Body of pancreas (tissue), 4 donors: ENCODE results near the gene ALKAL2. TPM values are rescaled to one million over a fixed set of nuclear protein-coding genes. Genes with fewer than 3 reads are reported as not detected.

Source experiments
- ATAC-seq: fragments of 150-250 bp; one replicate; pipeline ENCODE4 v1.9.1; 2016
- DNase-seq, 4 donors: peaks; one replicate each; pipeline ENCODE4 v3.0.0-alpha.2; 2019
- H3K27ac ChIP-seq, 4 donors: fragments of 200-600 bp; sonication (generic); 1 replicate in 3 of 4; 2 replicates in 1 of 4; pipeline versions ENCODE4 v1.5.1 to v1.6.1; 2016 to 2019; ENCODE audit warnings: mild to moderate bottlenecking in 1 of 4, mixed read lengths in 1 of 4, moderate library complexity in 1 of 4
- H3K27me3 ChIP-seq, 2 donors: fragments of 200-600 bp; sonication (generic); one replicate each; pipeline ENCODE4 v1.6.0; 2016; ENCODE audit warnings: mild to moderate bottlenecking in 1 of 2
- H3K36me3 ChIP-seq, 2 donors: fragments of 200-600 bp; sonication (generic); replicated peaks in 1 of 2; 2 replicates each; pipeline ENCODE4 v1.5.1; 2016; ENCODE audit warnings: low read depth in 2 of 2; ENCODE audit not compliant: insufficient read depth in 1 of 2
- H3K4me1 ChIP-seq: fragments of 200-600 bp; sonication (generic); one replicate; pipeline ENCODE4 v1.6.0; 2016
- H3K4me3 ChIP-seq, 2 donors: fragments of 200-600 bp; sonication (generic); 1 replicate in 1 of 2; 2 replicates in 1 of 2; pipeline ENCODE4 v1.5.1; 2016 to 2019
- H3K9me3 ChIP-seq, 3 donors: fragments of 200-600 bp; sonication (generic); 1 replicate in 2 of 3; 2 replicates in 1 of 3; pipeline ENCODE4 v1.5.1; 2016
- POLR2A ChIP-seq, 3 donors: fragments of 450-650 bp; IDR thresholded peaks; one replicate each; pipeline ENCODE4 v1.6.1; 2016; ENCODE audit warnings: antibody characterized with exemption in 3 of 3, mild to moderate bottlenecking in 2 of 3
- WGBS, 2 donors: methylation state at CpG; one replicate each; pipeline ENCODE4 v1.1.5; 2017; 5-methylcytosine and 5-hydroxymethylcytosine counted together
- intact Hi-C: fragments of 100-400 bp; cut with DNase I; formaldehyde crosslinking; loops from one replicate; pipeline ENCODE4 v1.15.1; 2023
- total RNA-seq, 2 donors: library from RNA; depleted of rRNA; stranded (reverse); fragments of >200 nt; gene quantifications; one replicate each; pipeline ENCODE4 v1.1.0, GENCODE V29; 2016
- TF ChIP-seq, protein P1 (sequence below), 7 experiments: fragments of 450-650 bp in 4 of 7; fragments of 200-600 bp in 3 of 7; sonication (generic) in 3 of 7; IDR thresholded peaks; one replicate each; pipeline ENCODE4 v1.5.1; 2016 to 2019; ENCODE audit warnings: antibody characterized with exemption in 7 of 7

ALKAL2 gene
- total RNA-seq, 2 donors from 2014 or later: 56.6 to 104 TPM

DNA sequence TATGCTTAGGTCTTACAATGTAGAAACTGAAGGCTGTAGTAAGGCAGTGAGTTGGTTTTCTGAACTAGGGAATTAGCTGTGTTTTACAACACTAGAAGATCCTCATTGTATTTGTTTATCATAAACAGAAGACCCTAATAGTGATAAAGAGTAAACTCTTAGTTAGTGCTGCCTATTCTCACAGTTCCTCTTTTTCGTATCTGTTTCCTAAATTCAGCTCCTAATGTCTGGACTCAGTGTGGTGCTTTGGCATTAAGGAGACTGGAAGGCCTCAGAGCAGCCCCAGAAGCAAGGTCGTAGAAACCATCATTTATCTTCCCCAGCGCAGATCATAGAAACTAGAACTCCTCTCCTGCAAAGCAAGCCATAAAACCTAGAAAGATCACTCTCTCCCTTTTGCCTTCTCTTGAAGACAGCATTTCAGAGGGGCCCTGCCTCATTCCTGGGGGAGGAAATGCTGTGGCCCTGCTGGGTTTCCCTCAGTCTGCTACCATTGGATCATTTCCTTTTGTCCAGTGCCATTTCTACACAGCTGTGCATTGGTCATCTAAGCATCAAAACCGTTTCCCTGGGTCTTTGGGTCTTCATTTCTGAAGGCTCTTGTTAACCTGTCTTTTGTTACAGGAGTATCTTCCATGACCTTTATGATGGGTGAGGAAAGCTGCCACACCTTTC, 18.4 kb downstream of the ALKAL2 start:
- Histone ChIP-seq H3K36me3 (no peaks in the 10 kb centered on the region), H3K9me3 (no peaks in the 10 kb centered on the region), H3K4me1 (peaks cover 70% of the 10 kb centered on the region), H3K4me3 (no peak overlapping the region), H3K27ac (no peak overlapping the region), H3K27me3 (no peaks in the 10 kb centered on the region)
- DNase-seq (no peak), ATAC-seq (no peak)
- TF ChIP-seq POLR2A (IDR thresholded peaks at IDR 0.05): no peak
- TF ChIP-seq, protein P1, sequence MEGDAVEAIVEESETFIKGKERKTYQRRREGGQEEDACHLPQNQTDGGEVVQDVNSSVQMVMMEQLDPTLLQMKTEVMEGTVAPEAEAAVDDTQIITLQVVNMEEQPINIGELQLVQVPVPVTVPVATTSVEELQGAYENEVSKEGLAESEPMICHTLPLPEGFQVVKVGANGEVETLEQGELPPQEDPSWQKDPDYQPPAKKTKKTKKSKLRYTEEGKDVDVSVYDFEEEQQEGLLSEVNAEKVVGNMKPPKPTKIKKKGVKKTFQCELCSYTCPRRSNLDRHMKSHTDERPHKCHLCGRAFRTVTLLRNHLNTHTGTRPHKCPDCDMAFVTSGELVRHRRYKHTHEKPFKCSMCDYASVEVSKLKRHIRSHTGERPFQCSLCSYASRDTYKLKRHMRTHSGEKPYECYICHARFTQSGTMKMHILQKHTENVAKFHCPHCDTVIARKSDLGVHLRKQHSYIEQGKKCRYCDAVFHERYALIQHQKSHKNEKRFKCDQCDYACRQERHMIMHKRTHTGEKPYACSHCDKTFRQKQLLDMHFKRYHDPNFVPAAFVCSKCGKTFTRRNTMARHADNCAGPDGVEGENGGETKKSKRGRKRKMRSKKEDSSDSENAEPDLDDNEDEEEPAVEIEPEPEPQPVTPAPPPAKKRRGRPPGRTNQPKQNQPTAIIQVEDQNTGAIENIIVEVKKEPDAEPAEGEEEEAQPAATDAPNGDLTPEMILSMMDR (IDR thresholded peaks at IDR 0.05): no peak
- WGBS, 2 donors: 54 to 56% methylated on average over 4 of the region's 4 CpGs
- intact Hi-C loops: no loop called here

- TF ChIP-seq POLR2A (IDR thresholded peaks at IDR 0.05): no peak
- TF ChIP-seq, protein P1 (IDR thresholded peaks at IDR 0.05): no peak
- ATAC-seq: no peak
- intact Hi-C loops: no loop called here
- Histone ChIP-seq H3K4me1 (peaks cover 63% of the 10 kb centered on the region), H3K27me3 (no peaks in the 10 kb centered on the region), H3K9me3 (no peaks in the 10 kb centered on the region), H3K4me3 (no peak overlapping the region), H3K27ac (no peak overlapping the region), H3K36me3 (no peaks in the 10 kb centered on the region)
- DNase-seq: no peak
Measured at GRCh38 chr2:268323-268722, 19.6 kb downstream of the ALKAL2 start.

DNA sequence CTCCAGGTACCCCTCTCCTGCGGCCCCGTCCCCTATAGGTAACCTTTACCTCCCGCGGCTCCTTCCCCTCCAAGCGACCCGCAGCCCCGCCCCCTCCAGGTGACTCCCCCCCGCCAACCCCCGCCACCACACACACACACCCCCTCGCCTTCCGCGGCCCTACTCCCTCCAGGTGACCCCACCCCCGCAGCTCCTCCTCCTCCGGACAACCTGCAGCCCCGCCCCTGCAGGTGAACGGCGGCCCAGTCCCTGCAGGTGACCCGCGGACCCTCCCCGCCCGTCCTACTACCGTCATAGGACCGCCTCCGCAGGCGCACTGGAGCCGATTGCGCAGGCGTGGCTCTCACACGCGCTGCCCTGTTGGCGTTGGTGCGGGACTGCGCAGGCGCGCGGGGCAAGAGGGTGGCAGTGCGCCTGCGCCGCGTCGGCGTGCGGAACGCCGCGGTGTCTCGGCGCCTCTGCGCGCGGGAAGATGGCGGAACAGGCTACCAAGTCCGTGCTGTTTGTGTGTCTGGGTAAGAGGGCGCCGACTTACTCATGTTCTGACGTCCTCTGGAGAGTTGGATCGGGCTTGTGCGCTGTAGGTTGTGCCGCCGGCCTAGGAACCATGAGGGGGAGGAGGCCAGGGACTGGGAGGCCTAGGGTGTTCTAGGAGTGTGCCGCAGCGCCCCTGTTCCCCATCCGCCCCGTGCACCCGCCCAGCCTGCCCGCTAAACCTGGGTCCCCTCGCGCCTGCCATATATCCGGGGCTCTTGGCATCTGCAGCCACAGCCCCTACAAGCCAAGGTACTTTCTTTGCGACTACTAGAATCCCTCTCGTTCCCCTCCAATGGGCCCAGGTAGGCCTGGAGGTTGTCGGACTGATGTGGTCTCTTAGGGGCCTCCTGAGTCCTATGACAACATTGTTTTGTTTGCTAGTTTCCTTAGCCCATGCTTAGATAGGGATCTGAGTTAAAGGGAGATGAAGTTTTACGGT, 23.1 kb downstream of the ALKAL2 start, which contains the start of gene ACP1:
Gene ACP1 (plus strand): TSS at position 455 of the 976 bp plus-strand sequence. CDS start 18 bp downstream, at position 473.
- Histone ChIP-seq H3K9me3 (no peaks in the 10 kb centered on the region), H3K27me3 (no peaks in the 10 kb centered on the region), H3K27ac (peak within 1 kb of the TSS; percentile 96 to 99 (median 98)), H3K4me1 (peaks cover 61% of the 10 kb centered on the region), H3K4me3 (peak within 1 kb of the TSS; percentile 45 to 55), H3K36me3 (no peaks in the 10 kb centered on the region)
- ATAC-seq: peak; percentile 94
- intact Hi-C loops: no loop called here
- DNase-seq: peak; percentile 99 to 100 (median 100)
- WGBS, 2 donors: 0% methylated on average over 7 to 68 of the region's 73 CpGs
- TF ChIP-seq, protein P1 (IDR thresholded peaks at IDR 0.05): no peak
- TF ChIP-seq POLR2A (IDR thresholded peaks at IDR 0.05): peak; percentile 81 to 94 (median 89)

DNA sequence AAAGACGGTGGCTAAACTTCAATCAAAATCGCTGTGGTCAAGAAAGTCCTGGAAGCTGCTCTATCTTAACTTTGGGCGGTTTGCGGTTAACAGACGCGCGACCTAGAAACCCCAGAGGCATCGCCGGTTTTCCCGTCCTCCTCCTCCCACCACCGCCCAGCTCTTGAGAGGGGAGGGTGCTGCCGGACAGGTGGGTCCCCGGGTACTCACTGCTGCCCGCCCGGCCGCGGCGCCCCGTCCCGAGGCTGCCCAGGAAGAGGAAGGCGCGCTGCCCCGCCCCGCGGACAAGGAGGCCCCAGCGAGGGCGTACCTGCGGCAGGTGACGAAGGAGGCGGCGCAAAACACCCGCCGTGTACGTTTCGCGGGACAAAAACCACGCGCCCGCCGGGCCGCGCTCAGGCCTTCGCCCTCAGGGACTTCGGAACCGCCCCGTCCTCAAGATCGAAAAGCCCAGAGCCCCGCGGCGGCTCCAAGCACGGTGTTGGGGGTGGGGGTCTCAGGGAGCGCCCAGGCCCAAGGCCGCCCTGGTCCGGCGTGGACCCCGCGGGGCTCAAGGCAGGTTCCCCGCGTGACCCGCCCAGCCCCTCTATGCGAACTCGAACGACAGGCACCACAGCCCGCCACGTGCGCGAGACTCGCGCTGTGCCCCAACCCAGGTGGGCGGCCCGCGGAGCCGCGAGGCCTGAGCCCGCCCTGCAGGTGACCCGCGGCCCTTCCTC, 24.0 kb downstream of the ALKAL2 start, which contains the start of gene SH3YL1:
Gene SH3YL1 (minus strand): TSS at position 259 of the 719 bp plus-strand sequence. CDS start 48 bp downstream, at position 211.
- Histone ChIP-seq H3K27me3 (no peaks in the 10 kb centered on the region), H3K4me3 (peak within 1 kb of the TSS; percentile 45 to 55), H3K36me3 (no peaks in the 10 kb centered on the region), H3K4me1 (peaks cover 54% of the 10 kb centered on the region), H3K27ac (peak within 1 kb of the TSS; percentile 96 to 99 (median 98)), H3K9me3 (no peaks in the 10 kb centered on the region)
- ATAC-seq (peak; percentile 68), DNase-seq (peak; percentile 86 to 90 (median 88))
- intact Hi-C loops: no loop called here
- WGBS, 2 donors: 1% methylated on average over 29 to 66 of the region's 77 CpGs
- peak; percentile 60 to 93 (median 89) for TF ChIP-seq POLR2A (IDR thresholded peaks at IDR 0.05)
- TF ChIP-seq, protein P1 (IDR thresholded peaks at IDR 0.05): no peak
